CD14-positive monocyte (primary cell): Measurements from ENCODE around the gene MAN1C1. TPM values are rescaled to one million over a fixed set of nuclear protein-coding genes. Genes with fewer than 3 reads are reported as not detected.

Source experiments
- DNase-seq, 3 donors: peaks; one replicate each; pipeline ENCODE4 v3.0.0-alpha.2; 2011 to 2022
- H2AFZ ChIP-seq: 2 replicates; pipeline ENCODE4 v1.6.0; 2012; ENCODE audit warnings: mild to moderate bottlenecking, low read depth, low read length, inconsistent platforms; ENCODE audit not compliant: insufficient read depth, poor library complexity, severe bottlenecking
- H3K27ac ChIP-seq, 2 donors: 1 replicate in 1 of 2; 2 replicates in 1 of 2; pipeline ENCODE4 v1.5.1; 2012 to 2013; ENCODE audit warnings: low read length in 2 of 2, control low read depth in 1 of 2, inconsistent platforms in 1 of 2, low read depth in 1 of 2, mild to moderate bottlenecking in 1 of 2
- H3K27me3 ChIP-seq, 2 donors: one replicate each; pipeline versions ENCODE4 v1.6.0 to v1.6.1; 2011 to 2013; ENCODE audit warnings: low read length in 2 of 2; ENCODE audit not compliant: control insufficient read depth in 2 of 2, insufficient read depth in 2 of 2
- H3K36me3 ChIP-seq, 2 donors: replicated peaks in 1 of 2; 1 replicate in 1 of 2; 2 replicates in 1 of 2; pipeline versions ENCODE4 v1.5.1 to v1.6.1; 2012 to 2013; ENCODE audit warnings: low read length in 2 of 2, control low read depth in 1 of 2, inconsistent platforms in 1 of 2, mild to moderate bottlenecking in 1 of 2; ENCODE audit not compliant: insufficient read depth in 2 of 2, control insufficient read depth in 1 of 2
- H3K4me1 ChIP-seq, 2 donors: 1 replicate in 1 of 2; 2 replicates in 1 of 2; pipeline versions ENCODE4 v1.5.1 to v1.6.1; 2012 to 2013; ENCODE audit warnings: low read length in 2 of 2, control low read depth in 1 of 2, inconsistent platforms in 1 of 2, mild to moderate bottlenecking in 1 of 2, moderate library complexity in 1 of 2; ENCODE audit not compliant: insufficient read depth in 2 of 2, control insufficient read depth in 1 of 2
- H3K4me2 ChIP-seq: replicated peaks from 2 replicates; pipeline ENCODE3; 2012; ENCODE audit warnings: low read length, moderate library complexity, mild to moderate bottlenecking; ENCODE audit not compliant: poor library complexity, severe bottlenecking; ENCODE audit errors: extremely low read depth
- H3K4me3 ChIP-seq, 3 experiments: fragments of 200-600 bp in 1 of 3; sonication (generic) in 1 of 3; replicated peaks in 1 of 3; 1 replicate in 2 of 3; 2 replicates in 1 of 3; pipeline ENCODE4 v1.5.1; 2011 to 2013; ENCODE audit warnings: low read length in 3 of 3, mild to moderate bottlenecking in 3 of 3, control low read depth in 2 of 3, low read depth in 2 of 3, inconsistent platforms in 1 of 3, moderate library complexity in 1 of 3
- H3K79me2 ChIP-seq: 2 replicates; pipeline ENCODE4 v1.6.0; 2012; ENCODE audit warnings: mild to moderate bottlenecking, control low read depth, inconsistent platforms, low read length, moderate library complexity; ENCODE audit not compliant: insufficient read depth
- H3K9ac ChIP-seq: 2 replicates; pipeline ENCODE4 v1.6.0; 2017; ENCODE audit warnings: low read length, mild to moderate bottlenecking; ENCODE audit not compliant: insufficient read depth, poor library complexity, severe bottlenecking
- H3K9me3 ChIP-seq, 2 donors: replicated peaks in 1 of 2; 1 replicate in 1 of 2; 2 replicates in 1 of 2; pipeline versions ENCODE4 v1.5.1 to v1.6.1; 2012 to 2013; ENCODE audit warnings: low read length in 2 of 2, control low read depth in 1 of 2; ENCODE audit not compliant: control insufficient read depth in 1 of 2, insufficient read depth in 1 of 2
- H4K20me1 ChIP-seq: 2 replicates; pipeline ENCODE4 v1.6.0; 2012; ENCODE audit warnings: mild to moderate bottlenecking, low read length, control low read depth, moderate library complexity; ENCODE audit not compliant: insufficient read depth
- H3K27ac Mint-ChIP-seq, 7 donors: one replicate each; pipeline ENCODE4 v1.8.0; 2020; ENCODE audit warnings: mild to moderate bottlenecking in 7 of 7, mixed read lengths in 7 of 7, moderate library complexity in 6 of 7, inconsistent platforms in 2 of 7
- H3K27me3 Mint-ChIP-seq, 3 donors: one replicate each; pipeline ENCODE4 v1.8.0; 2021 to 2022; ENCODE audit warnings: low read depth in 3 of 3, mild to moderate bottlenecking in 3 of 3, mixed read lengths in 3 of 3, moderate library complexity in 3 of 3, inconsistent platforms in 1 of 3
- H3K36me3 Mint-ChIP-seq, 2 donors: one replicate each; pipeline ENCODE4 v1.8.0; 2020; ENCODE audit warnings: mixed read lengths in 2 of 2, inconsistent platforms in 1 of 2, mild to moderate bottlenecking in 1 of 2
- H3K4me1 Mint-ChIP-seq: one replicate; pipeline ENCODE4 v1.8.0; 2020; ENCODE audit warnings: mild to moderate bottlenecking, mixed read lengths
- H3K4me3 Mint-ChIP-seq, 2 donors: one replicate each; pipeline ENCODE4 v1.8.0; 2020; ENCODE audit warnings: mild to moderate bottlenecking in 2 of 2, mixed read lengths in 2 of 2, moderate library complexity in 1 of 2
- H3K9me3 Mint-ChIP-seq, 7 donors: one replicate each; pipeline ENCODE4 v1.8.0; 2020 to 2022; ENCODE audit warnings: mixed read lengths in 7 of 7, mild to moderate bottlenecking in 6 of 7, moderate library complexity in 6 of 7, inconsistent platforms in 2 of 7
- WGBS: methylation state at CpG from one replicate; pipeline ENCODE4 v1.1.5; 2013; ENCODE audit warnings: missing lambda C conversion rate; ENCODE audit not compliant: insufficient coverage; 5-methylcytosine and 5-hydroxymethylcytosine counted together
- intact Hi-C, 2 donors: fragments of 100-400 bp; cut with micrococcal nuclease; formaldehyde crosslinking; loops; one replicate each; pipeline versions ENCODE4 v1.15.0 to v1.15.1; 2023
- polyA plus RNA-seq, 3 donors: library from polyadenylated mRNA; depleted of rRNA in 1 of 3; unstranded in 2 of 3; stranded (reverse) in 1 of 3; fragments of 300-500 nt in 2 of 3; fragments of >200 nt in 1 of 3; fragmentation: Illumina TruSeq in 2 of 3; gene quantifications; 1 replicate in 2 of 3; 2 replicates in 1 of 3; pipeline ENCODE4 v1.2.3, GENCODE V29; 2012 to 2021
- TF ChIP-seq, protein P1 (sequence below): fragments of 200-600 bp; IDR thresholded peaks from one replicate; pipeline ENCODE4 v1.8.0; 2022; ENCODE audit warnings: antibody characterized with exemption, mild to moderate bottlenecking

The MAN1C1 gene
- polyA plus RNA-seq, 3 donors, result 1.2 to 7.2 (median 1.7) TPM

DNA sequence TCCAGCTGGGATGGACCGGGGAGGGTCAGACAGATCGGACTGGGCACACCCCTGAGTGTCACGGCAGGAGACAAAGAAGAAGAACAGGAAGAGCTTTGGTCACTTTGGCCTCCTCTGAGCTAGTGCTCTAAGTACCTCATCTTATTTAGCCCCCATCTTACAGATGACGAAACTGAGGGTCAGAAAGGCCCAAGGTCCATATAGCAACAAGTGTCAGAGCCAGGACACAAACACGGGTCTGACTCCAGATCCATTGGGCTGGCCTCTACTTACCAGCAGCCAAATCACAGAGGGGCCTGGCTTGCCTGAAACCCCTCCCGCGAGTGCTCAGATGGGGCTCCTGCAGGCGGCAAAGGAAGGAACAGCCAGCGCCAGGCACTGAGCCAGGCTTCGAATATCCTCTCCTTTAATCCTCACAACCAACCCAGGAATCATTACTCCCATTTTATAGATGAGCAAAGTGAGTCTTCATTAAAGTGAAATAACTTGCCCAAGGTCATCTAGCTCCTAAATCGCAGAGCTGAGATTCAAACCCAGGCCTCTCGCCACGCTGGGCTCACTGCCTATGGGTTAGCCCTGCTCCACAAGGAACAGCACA is 157.7 kb downstream of the MAN1C1 start:
- no peak for DNase-seq
- Histone ChIP-seq H2AFZ (no peak overlapping the region), H3K9ac (no peak overlapping the region)

DNA sequence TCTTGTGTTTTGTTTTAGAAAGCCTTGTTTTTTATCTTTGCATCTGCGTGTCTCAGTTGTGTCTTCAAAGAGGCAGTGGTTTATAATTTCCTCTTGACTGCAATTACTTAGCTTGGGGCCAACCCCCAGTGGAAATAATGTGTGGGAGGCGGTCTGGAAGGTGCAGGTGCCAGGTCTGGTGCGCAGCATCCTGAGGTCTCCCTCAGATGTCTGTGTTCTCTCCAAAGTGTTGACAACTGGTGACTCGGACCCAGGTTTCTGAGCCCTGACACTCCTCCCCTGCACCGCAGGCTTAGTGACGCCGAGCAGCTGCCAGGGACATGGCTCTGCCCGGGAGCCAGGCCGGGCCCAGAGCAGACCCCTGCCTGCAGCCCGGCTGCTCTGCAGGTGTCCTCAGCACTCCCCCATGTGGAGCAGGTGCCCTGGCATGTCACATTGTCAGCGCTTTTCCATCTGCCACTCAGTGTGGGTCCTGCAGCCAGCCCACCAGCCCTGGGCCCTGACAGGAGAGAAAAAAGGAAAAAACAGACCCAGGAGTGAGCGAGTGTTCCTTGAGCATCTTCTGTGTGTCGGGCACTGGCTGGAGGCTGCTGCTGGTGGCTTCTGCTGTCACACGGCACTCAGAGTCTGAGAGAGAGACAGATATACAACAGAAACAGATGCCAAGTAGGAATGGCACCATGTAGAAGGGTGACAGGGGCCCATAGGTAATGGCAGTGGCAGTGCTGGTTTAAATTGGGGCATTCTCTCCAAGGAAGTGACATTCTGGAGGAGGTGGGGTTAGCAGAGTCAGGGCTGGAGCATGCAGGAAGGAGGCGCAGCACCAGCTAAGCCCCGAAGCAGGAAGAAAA is 158.6 kb downstream of the MAN1C1 start:
- peaks cover 0 to 2% (median 0%) of the 10 kb centered on the region in 7 donors for H3K9me3 Mint-ChIP-seq
- no peak overlapping the region for H3K4me3 Mint-ChIP-seq
- peaks cover 48 to 49% of the 10 kb centered on the region in 2 donors for H3K36me3 Mint-ChIP-seq
- no peak overlapping the region for H3K27ac Mint-ChIP-seq
- H3K9me3 ChIP-seq, result no peaks in the 10 kb centered on the region
- intact Hi-C loops, result no loop called here
- DNase-seq, result no peak
- H3K27me3 ChIP-seq, result no peaks in the 10 kb centered on the region
- H3K79me2 ChIP-seq, result no peaks in the 10 kb centered on the region
- no peak overlapping the region for H3K4me3 ChIP-seq
- H3K4me1 Mint-ChIP-seq, result peaks cover 25% of the 10 kb centered on the region
- no peak overlapping the region for H3K9ac ChIP-seq
- no peak overlapping the region for H2AFZ ChIP-seq
- 48% methylated on average over 15 of the region's 16 CpGs for WGBS
- no peak overlapping the region for H3K27ac ChIP-seq
- TF ChIP-seq, protein P1, sequence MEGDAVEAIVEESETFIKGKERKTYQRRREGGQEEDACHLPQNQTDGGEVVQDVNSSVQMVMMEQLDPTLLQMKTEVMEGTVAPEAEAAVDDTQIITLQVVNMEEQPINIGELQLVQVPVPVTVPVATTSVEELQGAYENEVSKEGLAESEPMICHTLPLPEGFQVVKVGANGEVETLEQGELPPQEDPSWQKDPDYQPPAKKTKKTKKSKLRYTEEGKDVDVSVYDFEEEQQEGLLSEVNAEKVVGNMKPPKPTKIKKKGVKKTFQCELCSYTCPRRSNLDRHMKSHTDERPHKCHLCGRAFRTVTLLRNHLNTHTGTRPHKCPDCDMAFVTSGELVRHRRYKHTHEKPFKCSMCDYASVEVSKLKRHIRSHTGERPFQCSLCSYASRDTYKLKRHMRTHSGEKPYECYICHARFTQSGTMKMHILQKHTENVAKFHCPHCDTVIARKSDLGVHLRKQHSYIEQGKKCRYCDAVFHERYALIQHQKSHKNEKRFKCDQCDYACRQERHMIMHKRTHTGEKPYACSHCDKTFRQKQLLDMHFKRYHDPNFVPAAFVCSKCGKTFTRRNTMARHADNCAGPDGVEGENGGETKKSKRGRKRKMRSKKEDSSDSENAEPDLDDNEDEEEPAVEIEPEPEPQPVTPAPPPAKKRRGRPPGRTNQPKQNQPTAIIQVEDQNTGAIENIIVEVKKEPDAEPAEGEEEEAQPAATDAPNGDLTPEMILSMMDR, result no peak
- peaks cover 3 to 25% (median 9%) of the 10 kb centered on the region in 3 donors for H3K27me3 Mint-ChIP-seq
- H3K36me3 ChIP-seq, result peaks cover 14 to 19% of the 10 kb centered on the region in 2 donors
- no peaks in the 10 kb centered on the region for H3K4me1 ChIP-seq
- no peaks in the 10 kb centered on the region for H4K20me1 ChIP-seq
- no peak overlapping the region for H3K4me2 ChIP-seq

More for the DNA sequence above, 157.7 kb downstream of the MAN1C1 start:
- no peak overlapping the region for H3K27ac ChIP-seq
- TF ChIP-seq, protein P1, result no peak
- H3K4me3 Mint-ChIP-seq, result no peak overlapping the region
- peaks cover 3 to 25% (median 9%) of the 10 kb centered on the region in 3 donors for H3K27me3 Mint-ChIP-seq
- no peaks in the 10 kb centered on the region for H4K20me1 ChIP-seq
- no peaks in the 10 kb centered on the region for H3K27me3 ChIP-seq
- WGBS, result 67% methylated on average over 6 of the region's 13 CpGs
- intact Hi-C loops, result no loop called here
- peaks cover 25% of the 10 kb centered on the region for H3K4me1 Mint-ChIP-seq
- H3K79me2 ChIP-seq, result no peaks in the 10 kb centered on the region
- H3K36me3 Mint-ChIP-seq, result peaks cover 50 to 51% of the 10 kb centered on the region in 2 donors
- peaks cover 14 to 19% of the 10 kb centered on the region in 2 donors for H3K36me3 ChIP-seq
- H3K4me1 ChIP-seq, result no peaks in the 10 kb centered on the region
- H3K4me3 ChIP-seq, result no peak overlapping the region
- no peaks in the 10 kb centered on the region for H3K9me3 ChIP-seq
- H3K4me2 ChIP-seq, result no peak overlapping the region
- H3K27ac Mint-ChIP-seq, result no peak overlapping the region
- H3K9me3 Mint-ChIP-seq, result peaks cover 0 to 2% (median 0%) of the 10 kb centered on the region in 7 donors
